ENCODE measurements around the gene TENM4. TPM values are rescaled to one million over a fixed set of nuclear protein-coding genes. Genes with fewer than 3 reads are reported as not detected.

TENM4 gene
- total RNA-seq, 4 donors from 2014 or later, result 4.0 to 14.6 (median 4.5) TPM

- no peak for TF ChIP-seq CTCF (IDR thresholded peaks at IDR 0.05; ENCODE audit: low read depth)
Observed at GRCh38 chr11:78642979-78643675, 797.7 kb downstream of the TENM4 start.

GRCh38 chr11:78641541-78641940 is 799.3 kb downstream of the TENM4 start:
- no peak for TF ChIP-seq CTCF (IDR thresholded peaks at IDR 0.05; ENCODE audit: low read depth)

- TF ChIP-seq CTCF (IDR thresholded peaks at IDR 0.05; ENCODE audit: low read depth), result no peak
Observed at GRCh38 chr11:78638704-78639380, 802.0 kb downstream of the TENM4 start.

- TF ChIP-seq CTCF (IDR thresholded peaks at IDR 0.05; ENCODE audit: low read depth), result no peak
Observed at GRCh38 chr11:78635814-78636506, 804.9 kb downstream of the TENM4 start.

GRCh38 chr11:78633516-78634310 is 807.1 kb downstream of the TENM4 start:
- TF ChIP-seq CTCF (IDR thresholded peaks at IDR 0.05; ENCODE audit: low read depth), result no peak

GRCh38 chr11:78630561-78631303 is 810.1 kb downstream of the TENM4 start:
- TF ChIP-seq CTCF (IDR thresholded peaks at IDR 0.05; ENCODE audit: low read depth), result no peak

All from subcutaneous adipose tissue (tissue), 4 donors.